DOHH2 (cell line): Measurements from ENCODE around the gene CMIP.

Source experiments
- H3F3A ChIP-seq: fragments of 200-600 bp; sonication (generic), shearing (Covaris generic); 2 replicates; pipeline ENCODE4 v1.6.0; 2016; ENCODE audit warnings: antibody characterized with exemption, mild to moderate bottlenecking; ENCODE audit not compliant: control insufficient read depth, insufficient read depth
- H3K27ac ChIP-seq: fragments of 200-600 bp; sonication (generic); 2 replicates; pipeline ENCODE4 v1.5.1; 2014; ENCODE audit warnings: low read depth, mild to moderate bottlenecking, low read length, moderate library complexity
- H3K27me3 ChIP-seq: fragments of 200-600 bp; sonication (generic); 2 replicates; pipeline ENCODE4 v1.6.1; 2014; ENCODE audit warnings: mild to moderate bottlenecking, low read length, mixed read lengths; ENCODE audit not compliant: control insufficient read depth
- H3K36me3 ChIP-seq: fragments of 200-600 bp; sonication (generic); 2 replicates; pipeline ENCODE4 v1.6.1; 2014; ENCODE audit warnings: mild to moderate bottlenecking, low read length, moderate library complexity, mixed read lengths; ENCODE audit not compliant: control insufficient read depth
- H3K4me1 ChIP-seq: fragments of 200-600 bp; sonication (generic); 2 replicates; pipeline ENCODE4 v1.6.1; 2014; ENCODE audit warnings: mild to moderate bottlenecking, low read length, mixed read lengths; ENCODE audit not compliant: control insufficient read depth
- H3K4me2 ChIP-seq: fragments of 200-600 bp; sonication (generic); 2 replicates; pipeline ENCODE4 v1.6.0; 2014; ENCODE audit warnings: mild to moderate bottlenecking, low read length, moderate library complexity
- H3K4me3 ChIP-seq: fragments of 200-600 bp; sonication (generic); 2 replicates; pipeline ENCODE4 v1.5.1; 2014; ENCODE audit warnings: mild to moderate bottlenecking, low read length, mixed read lengths
- H3K79me2 ChIP-seq: fragments of 200-600 bp; sonication (generic); 2 replicates; pipeline ENCODE4 v1.6.1; 2014; ENCODE audit warnings: mild to moderate bottlenecking, low read length, mixed read lengths; ENCODE audit not compliant: control insufficient read depth
- H3K9me2 ChIP-seq: fragments of 200-600 bp; sonication (generic); replicated peaks from 2 replicates; pipeline ENCODE4 v1.6.1; 2014; ENCODE audit warnings: mild to moderate bottlenecking, low read length, mixed read lengths; ENCODE audit not compliant: control insufficient read depth
- H3K9me3 ChIP-seq: fragments of 200-600 bp; sonication (generic); 2 replicates; pipeline ENCODE4 v1.6.1; 2014; ENCODE audit warnings: antibody characterized with exemption, low read length, mixed read lengths; ENCODE audit not compliant: control insufficient read depth, insufficient read depth
- H4K20me1 ChIP-seq: fragments of 200-600 bp; sonication (generic); 2 replicates; pipeline ENCODE4 v1.6.0; 2014; ENCODE audit warnings: low read depth, mild to moderate bottlenecking, antibody characterized with exemption, low read length, moderate library complexity; ENCODE audit not compliant: control insufficient read depth, insufficient read depth
- CTCF ChIP-seq: fragments of 200-600 bp; sonication (generic); IDR thresholded peaks from one replicate; pipeline ENCODE4 v1.5.1; 2014; ENCODE audit warnings: antibody characterized with exemption, mild to moderate bottlenecking, low read depth, low read length; ENCODE audit not compliant: poor library complexity, severe bottlenecking
- EZH2phosphoT487 ChIP-seq: fragments of 200-600 bp; sonication (generic); IDR thresholded peaks from 2 replicates; pipeline ENCODE4 v1.6.1; 2017; ENCODE audit warnings: borderline replicate concordance, mild to moderate bottlenecking, antibody characterized with exemption, low read length, moderate library complexity, mixed read lengths

The CMIP gene

GRCh38 chr16:81417210-81417609 is 27.4 kb upstream of the CMIP start:
- Histone ChIP-seq H3K9me3 (no peaks in the 10 kb centered on the region), H3K27ac (no peak overlapping the region), H3K4me1 (peaks cover 23% of the 10 kb centered on the region), H3K4me2 (no peak overlapping the region), H3K4me3 (no peak overlapping the region), H3K36me3 (no peaks in the 10 kb centered on the region), H3K9me2 (no peaks in the 10 kb centered on the region), H4K20me1 (no peaks in the 10 kb centered on the region), H3K27me3 (no peaks in the 10 kb centered on the region; the same call in 1 of the 2 replicates), H3F3A (no peaks in the 10 kb centered on the region), H3K79me2 (no peaks in the 10 kb centered on the region)
- TF ChIP-seq EZH2phosphoT487 (no peak), CTCF (no peak)

GRCh38 chr16:81419806-81420205 is 24.8 kb upstream of the CMIP start:
- Histone ChIP-seq H3K4me2 (no peak overlapping the region), H3K9me2 (no peaks in the 10 kb centered on the region), H3K4me3 (no peak overlapping the region), H3K36me3 (no peaks in the 10 kb centered on the region), H3K27me3 (no peaks in the 10 kb centered on the region), H3F3A (peaks cover 5% of the 10 kb centered on the region; the same call in 1 of the 2 replicates), H3K79me2 (no peaks in the 10 kb centered on the region), H3K9me3 (no peaks in the 10 kb centered on the region), H3K4me1 (peaks cover 25% of the 10 kb centered on the region), H4K20me1 (no peaks in the 10 kb centered on the region), H3K27ac (no peak overlapping the region)
- TF ChIP-seq EZH2phosphoT487 (no peak), CTCF (no peak)

- H3K36me3 ChIP-seq = no peaks in the 10 kb centered on the region
- H3F3A ChIP-seq = peaks cover 5% of the 10 kb centered on the region; the same call in 1 of the 2 replicates
- H3K9me3 ChIP-seq = no peaks in the 10 kb centered on the region
- H3K4me3 ChIP-seq = no peak overlapping the region
- no peak overlapping the region for H3K27ac ChIP-seq
- no peaks in the 10 kb centered on the region for H3K79me2 ChIP-seq
- TF ChIP-seq CTCF (no peak), EZH2phosphoT487 (no peak)
- no peaks in the 10 kb centered on the region for H3K27me3 ChIP-seq
- H3K4me1 ChIP-seq = peaks cover 35% of the 10 kb centered on the region
- no peaks in the 10 kb centered on the region for H3K9me2 ChIP-seq
- peak overlapping the region; percentile 27 for H3K4me2 ChIP-seq
- no peaks in the 10 kb centered on the region for H4K20me1 ChIP-seq
These were observed 23.5 kb upstream of the CMIP start for GRCh38 chr16:81421126-81421525.
